H7 (cell line): ENCODE results near the gene SLC6A7. TPM values are rescaled to one million over a fixed set of nuclear protein-coding genes. Genes with fewer than 3 reads are reported as not detected.

Experiments used
- DNase-seq: peaks from one replicate; pipeline ENCODE4 v3.0.0; 2012
- H3K27me3 ChIP-seq: 2 replicates; pipeline ENCODE4 v1.6.0; 2011; ENCODE audit warnings: mild to moderate bottlenecking, low read length; ENCODE audit not compliant: control insufficient read depth, insufficient read depth
- H3K36me3 ChIP-seq: replicated peaks from 2 replicates; pipeline ENCODE4 v1.5.1; 2011; ENCODE audit warnings: low read length; ENCODE audit not compliant: control insufficient read depth, insufficient read depth
- H3K4me3 ChIP-seq: 2 replicates; pipeline ENCODE4 v1.5.1; 2011; ENCODE audit warnings: low read depth, mild to moderate bottlenecking, control low read depth, low read length, moderate library complexity; ENCODE audit not compliant: insufficient read depth
- total RNA-seq: library from RNA; depleted of rRNA; stranded (reverse); fragments of >200 nt; shearing (Covaris generic); gene quantifications from 2 replicates; pipeline ENCODE4 v1.2.3, GENCODE V29; 2014; rRNA removed

Gene SLC6A7
- not detected in 2 replicates for total RNA-seq

DNA sequence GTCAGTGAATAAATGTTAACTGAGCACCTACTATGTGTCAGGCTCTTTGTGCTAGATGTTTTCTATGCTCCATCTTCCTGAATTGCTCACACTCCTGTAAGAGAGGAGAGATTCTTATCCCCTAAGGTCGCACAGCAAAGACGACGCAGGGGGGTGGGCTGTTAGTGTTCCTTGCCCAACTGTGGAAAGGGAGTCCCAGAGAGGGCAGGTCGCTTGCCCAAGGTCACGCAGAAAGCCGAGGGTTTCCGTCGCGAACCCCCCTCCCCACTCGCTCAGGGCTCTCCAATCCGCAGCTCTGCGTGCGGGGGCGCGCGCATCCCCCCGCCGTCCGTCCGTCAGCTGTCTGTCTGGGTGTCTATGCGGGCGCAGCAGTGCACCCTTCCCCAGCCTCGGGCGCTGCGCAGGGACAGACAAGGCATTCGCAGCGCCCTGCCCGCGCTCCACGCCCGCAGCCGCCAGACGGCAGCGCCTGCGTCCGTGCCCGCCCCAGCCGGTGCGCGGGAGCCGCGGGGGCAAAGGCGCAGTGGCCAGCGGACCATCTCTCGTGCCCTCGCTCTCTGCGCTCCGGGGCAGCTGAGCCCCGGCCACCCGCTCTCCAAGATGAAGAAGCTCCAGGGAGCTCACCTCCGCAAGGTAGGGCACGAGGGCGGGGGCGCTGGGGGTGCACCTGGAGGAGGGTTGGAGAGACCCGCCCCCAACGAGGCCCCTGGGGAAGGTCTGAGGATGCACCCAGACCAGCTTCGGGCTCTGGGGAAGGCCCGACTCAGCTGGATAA, at the start of gene SLC6A7:
Gene SLC6A7 (plus strand): TSS at position 335 of the 775 bp plus-strand sequence. CDS start 266 bp downstream, at position 601.
- peak; percentile 85 for DNase-seq
- Histone ChIP-seq H3K4me3 (peak within 1 kb of the TSS; percentile 36), H3K36me3 (no peaks in the 10 kb centered on the region), H3K27me3 (peaks cover 55% of the 10 kb centered on the region)

DNA sequence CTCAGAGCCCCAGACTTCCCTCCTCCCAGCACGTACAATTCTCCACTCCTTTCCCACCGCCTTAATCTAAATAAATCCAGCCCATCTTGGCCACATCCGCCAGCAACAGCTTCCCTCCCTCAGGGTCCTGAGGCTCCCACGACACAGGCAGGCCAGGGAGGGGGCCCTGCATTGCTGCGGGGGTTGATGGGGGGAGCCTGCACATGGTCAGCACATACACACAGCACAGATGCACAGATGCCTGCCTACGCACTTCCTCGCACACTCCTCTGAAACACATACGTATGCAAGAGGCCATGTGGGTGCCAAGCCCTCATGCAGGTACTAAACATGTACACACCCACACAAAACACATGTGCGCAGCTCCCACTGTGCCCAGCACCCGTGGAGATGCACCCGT, 49.0 kb upstream of the SLC6A7 start:
- no peak for DNase-seq
- Histone ChIP-seq H3K4me3 (no peak overlapping the region), H3K27me3 (peaks cover 2% of the 10 kb centered on the region), H3K36me3 (no peaks in the 10 kb centered on the region)

DNA sequence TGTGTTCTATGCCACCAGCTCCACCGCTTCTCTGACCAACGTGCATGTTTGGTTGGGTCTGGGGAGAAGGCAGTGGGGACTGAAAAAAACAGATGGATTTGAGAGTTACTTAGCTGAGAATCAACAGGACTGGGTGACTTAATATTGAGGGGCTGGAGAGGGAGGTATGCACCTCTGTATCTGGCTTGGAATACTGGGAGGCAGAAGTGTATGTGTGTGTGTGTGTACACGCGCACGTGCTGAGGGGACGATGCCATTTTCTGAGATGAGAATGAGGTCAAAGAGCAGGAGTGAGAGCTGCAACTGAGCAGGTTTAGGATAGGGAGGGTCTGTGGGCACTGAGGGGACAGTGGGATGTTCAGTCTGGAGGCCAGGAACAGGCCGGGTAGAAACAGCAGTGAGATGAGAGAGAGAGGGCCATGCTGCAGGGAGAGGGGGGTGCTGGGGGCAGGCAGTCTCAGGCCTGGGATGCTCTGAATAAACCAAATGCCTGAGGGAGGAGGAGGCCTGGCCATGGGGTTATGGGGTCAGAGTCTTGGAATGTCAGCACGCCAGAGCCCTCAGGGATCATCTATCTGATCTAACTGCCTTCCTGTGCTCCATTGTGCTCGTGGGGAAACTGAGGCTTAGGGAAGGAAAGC, 48.2 kb upstream of the SLC6A7 start:
- DNase-seq = no peak
- Histone ChIP-seq H3K36me3 (no peaks in the 10 kb centered on the region), H3K27me3 (peaks cover 2% of the 10 kb centered on the region), H3K4me3 (no peak overlapping the region)

DNA sequence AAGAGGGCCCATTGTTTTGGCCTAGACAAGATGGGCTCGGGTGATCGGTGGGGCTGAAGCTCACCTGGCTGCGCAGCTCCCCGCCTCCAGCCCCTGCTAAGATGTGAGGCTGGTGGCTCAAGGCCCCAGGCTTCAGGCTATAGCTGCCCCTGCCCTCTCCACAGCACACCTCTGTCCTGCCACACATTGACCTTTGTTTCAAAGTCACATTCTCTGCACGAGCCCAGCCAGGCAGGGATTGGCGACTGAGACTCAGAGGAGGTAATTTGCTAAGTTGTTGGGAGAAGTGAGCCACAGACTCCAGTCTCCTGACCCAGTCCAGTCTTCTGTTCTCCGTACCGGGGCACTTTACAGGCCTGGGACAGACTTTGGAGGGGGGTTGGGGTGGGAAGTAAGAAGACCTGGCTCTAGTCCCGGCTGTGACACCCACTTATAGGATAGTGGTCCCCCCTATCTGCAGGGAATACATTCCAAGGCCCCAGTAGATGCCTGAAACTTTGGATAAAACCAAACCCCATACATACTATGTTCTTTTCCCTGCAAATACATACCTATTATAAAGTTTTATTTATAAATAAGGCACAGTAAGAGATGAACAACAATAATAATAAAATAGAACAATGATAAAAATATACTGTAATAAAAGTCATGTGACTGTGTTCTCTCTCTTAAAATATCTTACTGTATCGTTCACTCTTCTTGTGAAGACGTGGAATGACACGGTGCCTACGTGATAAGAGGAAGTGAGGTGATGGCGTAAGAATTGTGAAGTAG, 47.5 kb upstream of the SLC6A7 start:
- Histone ChIP-seq H3K27me3 (no peaks in the 10 kb centered on the region; the same call in 1 of the 2 replicates), H3K4me3 (no peak overlapping the region), H3K36me3 (no peaks in the 10 kb centered on the region)
- no peak for DNase-seq

DNA sequence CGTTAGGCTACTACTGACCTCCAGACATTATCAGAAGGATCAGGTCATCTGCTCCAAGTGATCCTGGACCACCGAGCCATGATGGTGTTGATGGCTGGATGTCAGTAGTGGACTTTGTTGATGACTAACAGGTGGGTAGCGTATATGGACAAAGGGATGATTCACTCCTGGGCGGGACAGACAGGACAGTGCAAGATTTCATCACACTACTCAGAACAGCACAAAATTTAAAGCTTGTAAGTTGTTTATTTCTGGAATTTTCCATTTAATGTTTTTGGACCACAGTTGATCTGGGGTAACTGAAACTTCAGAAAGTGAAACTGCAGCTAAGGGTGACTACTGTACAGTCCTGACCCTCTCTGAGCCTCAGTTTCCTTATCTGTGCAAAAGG, 46.9 kb upstream of the SLC6A7 start:
- Histone ChIP-seq H3K4me3 (no peak overlapping the region), H3K27me3 (no peaks in the 10 kb centered on the region), H3K36me3 (no peaks in the 10 kb centered on the region)
- DNase-seq = no peak

DNA sequence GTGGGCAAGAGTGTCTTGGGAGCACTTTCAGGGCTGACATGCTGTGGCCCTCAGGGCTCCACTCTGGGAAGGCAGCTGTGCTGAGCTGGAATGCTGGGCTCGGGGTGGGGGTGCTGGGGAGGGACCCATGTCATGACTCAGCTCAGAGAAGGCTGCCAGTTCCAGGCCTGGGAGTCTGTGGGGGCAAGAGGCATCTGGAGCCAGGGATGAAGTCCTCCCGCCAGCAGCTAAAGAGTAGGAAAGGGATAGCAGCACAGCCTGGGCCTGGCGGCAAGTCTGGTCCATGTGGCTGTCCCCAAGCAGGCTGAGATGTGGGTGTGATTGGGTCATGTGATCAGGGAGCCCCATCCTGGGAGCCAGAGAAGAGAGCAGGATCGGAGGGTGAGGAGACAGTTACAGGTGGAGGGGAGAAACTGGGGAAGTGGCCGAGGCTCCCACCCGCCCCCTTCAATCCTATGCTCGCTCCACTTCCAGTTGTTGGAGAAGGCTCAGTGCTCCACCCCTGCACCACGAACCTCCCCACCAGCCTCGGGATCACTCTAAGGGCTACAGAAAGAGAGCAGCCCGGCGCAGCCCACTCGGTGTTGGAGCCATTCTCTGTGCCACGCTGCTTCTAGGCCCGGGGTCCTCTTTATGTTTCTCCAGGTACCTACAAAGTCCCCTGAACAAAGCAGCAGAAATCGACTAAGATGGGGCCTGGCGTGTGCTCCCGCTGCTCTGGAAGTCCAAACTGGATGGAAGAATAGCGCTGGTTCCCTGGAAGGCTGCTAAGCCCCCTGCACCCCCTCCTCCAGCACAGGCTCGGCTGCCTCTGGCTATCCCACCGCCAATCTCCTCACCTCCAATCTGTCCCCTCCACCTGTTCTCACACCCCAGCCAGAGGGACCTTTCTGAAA, 46.3 kb upstream of the SLC6A7 start:
- Histone ChIP-seq H3K36me3 (no peaks in the 10 kb centered on the region), H3K4me3 (no peak overlapping the region)
- no peak for DNase-seq

DNA sequence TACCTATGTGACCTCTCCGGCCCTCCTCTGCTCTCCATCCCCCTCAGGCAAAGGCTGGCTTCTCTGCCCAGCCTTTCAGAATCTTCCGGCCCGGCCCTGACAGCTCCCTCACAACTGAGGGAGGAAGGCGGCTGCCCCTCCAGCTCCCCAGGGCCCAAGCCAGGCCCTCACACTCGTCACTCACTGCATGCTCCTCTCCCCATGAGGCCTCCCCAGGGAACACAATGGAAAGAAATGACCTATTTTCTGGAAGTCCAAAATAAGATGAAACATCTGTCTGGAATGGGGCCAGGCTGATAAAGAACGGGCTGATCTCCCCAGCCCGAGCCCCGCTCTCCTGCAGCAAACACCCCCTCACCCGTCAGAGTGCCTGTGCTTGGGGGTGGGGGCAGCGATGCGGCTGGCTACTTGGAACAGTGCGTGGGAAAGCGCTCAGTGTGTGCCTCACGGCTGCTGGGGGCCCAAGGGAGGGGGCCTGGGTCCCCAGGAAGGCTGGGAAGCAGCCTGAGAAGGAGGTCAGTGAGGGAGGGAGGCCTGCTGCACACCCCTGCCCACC, 45.5 kb upstream of the SLC6A7 start:
- Histone ChIP-seq H3K36me3 (no peaks in the 10 kb centered on the region), H3K4me3 (no peak overlapping the region), H3K27me3 (no peaks in the 10 kb centered on the region)
- DNase-seq = peak; percentile 82

More for the DNA sequence above, 46.3 kb upstream of the SLC6A7 start:
- H3K27me3 ChIP-seq = no peaks in the 10 kb centered on the region

DNA sequence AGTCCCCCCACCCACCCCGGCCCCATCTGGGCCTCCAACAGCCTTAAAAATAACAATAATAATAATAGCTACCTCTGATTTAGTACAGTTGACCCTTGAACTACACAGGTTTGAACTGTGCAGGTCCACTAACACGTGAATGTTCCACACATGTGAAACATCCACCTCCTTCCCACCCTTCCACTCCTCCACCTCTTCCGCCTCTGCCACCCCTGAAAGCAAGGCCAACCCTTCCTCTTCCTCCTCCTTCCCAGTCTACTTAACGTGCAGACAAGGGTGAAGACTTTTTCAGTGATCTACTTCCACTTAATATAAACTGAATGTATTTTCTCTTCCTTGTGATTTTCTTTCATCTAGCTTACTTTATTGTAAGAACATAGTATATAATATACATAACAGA, 45.0 kb upstream of the SLC6A7 start:
- Histone ChIP-seq H3K27me3 (no peaks in the 10 kb centered on the region; the same call in 1 of the 2 replicates), H3K4me3 (no peak overlapping the region), H3K36me3 (no peaks in the 10 kb centered on the region)
- DNase-seq = no peak

DNA sequence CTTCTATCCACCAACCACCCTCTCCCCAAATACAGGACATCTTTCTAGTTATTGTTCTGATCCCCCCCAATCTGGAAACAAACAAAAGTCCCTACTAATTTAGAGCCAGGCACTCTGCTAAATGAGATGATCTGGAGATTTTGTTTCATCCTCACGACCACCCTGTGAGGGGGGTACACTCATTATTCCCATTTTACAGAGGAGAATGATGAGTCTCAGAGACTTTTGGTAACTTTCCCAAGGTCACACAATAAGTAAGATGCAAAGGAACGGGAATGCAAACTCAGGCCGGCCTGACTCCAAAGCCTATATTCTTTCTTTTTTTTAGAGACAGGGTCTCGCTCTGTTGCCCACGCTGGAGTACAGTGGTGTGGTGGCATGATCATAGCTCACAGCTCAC, 43.6 kb upstream of the SLC6A7 start:
- H3K4me3 ChIP-seq = no peak overlapping the region

DNA sequence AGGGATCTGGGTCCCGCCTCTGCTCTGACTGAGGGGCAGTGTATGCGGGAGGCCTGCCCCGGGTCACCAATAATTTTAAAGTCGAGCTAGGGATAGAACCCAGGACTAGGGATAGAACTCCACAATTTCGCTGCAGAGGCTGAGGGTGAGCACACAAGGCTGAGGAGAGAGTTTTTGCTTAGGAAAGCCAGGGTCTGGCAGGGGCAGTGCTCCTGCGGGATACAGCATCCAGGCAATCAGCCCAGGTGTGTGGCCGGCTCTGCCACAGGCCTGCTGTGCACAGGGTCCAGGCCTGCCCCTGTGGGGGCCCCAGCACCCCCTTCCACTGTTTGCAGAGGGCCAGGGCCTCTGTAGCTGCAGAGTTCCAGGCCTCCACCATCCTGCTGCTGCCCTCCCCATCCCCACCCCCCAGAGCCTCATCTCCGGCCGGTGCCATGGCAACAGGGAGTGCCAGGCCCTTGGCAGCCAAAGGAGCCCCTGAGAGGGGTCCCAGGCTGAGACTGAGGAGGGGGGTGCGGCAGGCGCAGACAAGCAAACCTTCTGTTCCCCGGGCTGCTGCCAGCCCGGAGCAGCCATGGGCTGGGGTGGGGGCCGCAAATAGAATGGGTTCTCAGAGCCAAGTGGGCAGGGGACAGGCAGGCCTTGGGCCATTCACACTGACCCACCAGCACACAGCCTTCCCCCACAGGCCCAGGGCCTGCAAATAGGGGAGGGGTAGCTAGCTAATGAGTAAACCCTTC, 42.8 kb upstream of the SLC6A7 start:
- Histone ChIP-seq H3K36me3 (no peaks in the 10 kb centered on the region), H3K4me3 (no peak overlapping the region), H3K27me3 (no peaks in the 10 kb centered on the region; the same call in 1 of the 2 replicates)
- peak; percentile 58 for DNase-seq

More for the DNA sequence above, 43.6 kb upstream of the SLC6A7 start:
- Histone ChIP-seq H3K36me3 (no peaks in the 10 kb centered on the region), H3K27me3 (no peaks in the 10 kb centered on the region; the same call in 1 of the 2 replicates)
- DNase-seq = no peak

DNA sequence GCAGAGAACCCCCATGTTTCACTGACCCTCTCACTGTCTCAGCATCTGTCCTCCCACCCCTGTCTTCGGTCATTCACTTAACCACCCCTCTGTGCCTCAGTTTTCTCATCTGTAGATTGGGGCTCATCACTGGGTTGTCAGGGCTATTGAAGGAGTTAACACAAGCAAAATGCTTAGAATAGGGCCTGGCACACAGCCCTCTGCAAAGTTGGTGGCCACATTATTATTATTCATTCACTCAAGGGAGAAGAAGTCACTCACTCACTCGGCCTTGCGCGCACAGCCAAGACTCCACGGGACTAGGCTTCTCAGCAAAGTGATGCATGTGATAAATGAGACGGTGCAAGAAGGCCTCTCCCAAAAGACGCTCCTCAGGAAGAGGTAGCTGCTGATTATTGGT, 42.2 kb upstream of the SLC6A7 start:
- no peaks in the 10 kb centered on the region for H3K36me3 ChIP-seq
- DNase-seq = no peak
- no peaks in the 10 kb centered on the region; the same call in 1 of the 2 replicates for H3K27me3 ChIP-seq
- no peak overlapping the region for H3K4me3 ChIP-seq

DNA sequence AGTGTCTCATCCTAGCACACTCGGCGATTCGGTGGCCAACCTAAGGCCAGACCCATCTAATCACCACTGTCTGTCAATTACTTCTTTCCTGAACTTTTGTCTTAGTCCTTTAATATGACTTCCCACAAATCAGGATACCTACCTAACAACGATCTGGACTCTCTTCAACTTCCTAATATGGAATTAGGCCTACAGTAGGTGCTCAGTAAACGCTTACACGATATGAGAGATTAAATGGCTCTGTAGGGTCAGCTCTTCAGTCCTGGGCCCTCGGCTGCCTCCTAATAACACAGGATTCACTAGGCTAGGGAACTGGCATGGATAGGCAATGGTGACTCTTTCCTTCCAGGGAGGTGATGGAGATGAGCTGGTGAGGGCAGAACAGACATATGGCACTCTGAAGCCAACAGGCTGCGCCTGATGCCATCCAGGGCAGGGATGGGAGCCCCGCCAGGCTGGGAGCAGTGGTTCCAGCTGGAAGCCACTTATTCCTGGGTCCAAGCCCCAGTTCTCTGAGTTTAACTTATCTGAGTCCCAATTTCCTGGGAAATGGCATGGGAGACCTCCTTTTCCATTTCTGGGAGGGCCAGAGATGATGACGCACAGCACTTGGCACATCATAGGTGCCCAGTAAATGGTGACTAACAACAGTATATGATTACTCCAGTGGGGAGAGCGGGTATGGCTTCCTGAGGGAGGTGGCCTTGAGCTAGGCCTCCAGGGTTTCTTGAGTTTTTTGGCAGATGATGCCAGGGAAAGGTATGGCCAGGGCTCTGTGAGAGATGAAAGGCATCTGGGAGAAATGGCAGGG, 41.5 kb upstream of the SLC6A7 start:
- Histone ChIP-seq H3K27me3 (no peaks in the 10 kb centered on the region; the same call in 1 of the 2 replicates), H3K36me3 (no peaks in the 10 kb centered on the region), H3K4me3 (no peak overlapping the region)
- no peak for DNase-seq
